ENCODE results near the gene CCDC57. TPM values are rescaled to one million over a fixed set of nuclear protein-coding genes. Genes with fewer than 3 reads are reported as not detected.

The CCDC57 gene
- total and polyA plus RNA-seq, 9 of the 15 experiments (the other 6 are each of a cell fraction or from before 2014, with no cell fraction given) = 0.83 to 36.2 (median 13.6) TPM

- no TSS peak for BruUV-seq (replicated peaks)
- DNase-seq (ENCODE audit: extremely low read depth in 1 of 4, low spot score in 3 of 4) = no peak
- CTCF ChIA-PET (ENCODE audit: low intra/inter-chr PET ratio) = no interaction called here
- Histone ChIP-seq H3K27me3 (ENCODE audit: control insufficient read depth in 2 of 2, insufficient read depth in 2 of 2, low read length in 2 of 2) (no peaks in the 10 kb centered on the region), H3K36me3 (ENCODE audit: control insufficient read depth, insufficient read depth, low read length) (no peaks in the 10 kb centered on the region), H3K4me1 (replicated peaks in 1 of 2; ENCODE audit: control insufficient read depth in 2 of 2, insufficient read depth in 2 of 2, low read length in 2 of 2) (peaks cover 17 to 86% of the 10 kb centered on the region in 2 experiments), H3K4me3 (no peak within 1 kb of the TSS), H3K9me3 (replicated peaks; ENCODE audit: control insufficient read depth, insufficient read depth, low read depth, low read length) (no peaks in the 10 kb centered on the region), H4K20me1 (replicated peaks; ENCODE audit: control insufficient read depth, insufficient read depth, low read length) (no peaks in the 10 kb centered on the region), H3K4me2 (ENCODE audit: insufficient read depth, low read length) (no peak within 1 kb of the TSS), H3K9me1 (ENCODE audit: control insufficient read depth, insufficient read depth, low read length) (no peaks in the 10 kb centered on the region), H3K9ac (ENCODE audit: insufficient read depth in 1 of 2, low read depth in 2 of 2, low read length in 2 of 2) (peak within 1 kb of the TSS; percentile 61 to 85; a peak in 3 of 4 replicates), H3K27ac (ENCODE audit: extremely low read depth, low read depth, low read length) (peak within 1 kb of the TSS; percentile 70), H3K79me2 (ENCODE audit: control insufficient read depth, insufficient read depth, low read length) (no peaks in the 10 kb centered on the region; the same call in 2 of the 3 replicates), H2AFZ (ENCODE audit: low read depth, low read length) (no peak within 1 kb of the TSS)
- ATAC-seq = no peak
- in situ Hi-C loops (cut with MboI) = no loop called here
- intact Hi-C loops (cut with micrococcal nuclease) = no loop called here
- no peak for FAIRE-seq
- POLR2A ChIA-PET = interaction anchor here (0.5 to 1.0 kb wide), 6 partner anchors 8 to 370 kb away, joined by 3 to 4 read pairs (median 3); no protein-coding TSS in a partner anchor
- TF ChIP-seq SP1 (CRISPR knock-in tag; IDR thresholded peaks at IDR 0.05) (no peak), CEBPG (CRISPR knock-in tag; IDR thresholded peaks at IDR 0.05) (no peak), CEBPG (tag; conservative IDR thresholded peaks at IDR 0.05 in 1 of 2, IDR thresholded peaks at IDR 0.05 in 1 of 2) (no peak), SFPQ (IDR thresholded peaks at IDR 0.05; ENCODE audit: low read depth, low read length) (no peak), ZFP1 (CRISPR knock-in tag; IDR thresholded peaks at IDR 0.05) (no peak), SMC3 (conservative IDR thresholded peaks at IDR 0.05; ENCODE audit: insufficient read depth, low read depth, low read length) (no peak), RBM17 (IDR thresholded peaks at IDR 0.05; ENCODE audit: borderline replicate concordance, low read depth, low read length) (no peak), RBM34 (IDR thresholded peaks at IDR 0.05; ENCODE audit: borderline replicate concordance, insufficient read depth, low read length) (no peak), GTF3C2 (IDR thresholded peaks at IDR 0.05; ENCODE audit: borderline replicate concordance, extremely low read depth, insufficient read length) (no peak), PHB (CRISPR knock-in tag; IDR thresholded peaks at IDR 0.05) (no peak)
- TF ChIP-seq, protein P1, sequence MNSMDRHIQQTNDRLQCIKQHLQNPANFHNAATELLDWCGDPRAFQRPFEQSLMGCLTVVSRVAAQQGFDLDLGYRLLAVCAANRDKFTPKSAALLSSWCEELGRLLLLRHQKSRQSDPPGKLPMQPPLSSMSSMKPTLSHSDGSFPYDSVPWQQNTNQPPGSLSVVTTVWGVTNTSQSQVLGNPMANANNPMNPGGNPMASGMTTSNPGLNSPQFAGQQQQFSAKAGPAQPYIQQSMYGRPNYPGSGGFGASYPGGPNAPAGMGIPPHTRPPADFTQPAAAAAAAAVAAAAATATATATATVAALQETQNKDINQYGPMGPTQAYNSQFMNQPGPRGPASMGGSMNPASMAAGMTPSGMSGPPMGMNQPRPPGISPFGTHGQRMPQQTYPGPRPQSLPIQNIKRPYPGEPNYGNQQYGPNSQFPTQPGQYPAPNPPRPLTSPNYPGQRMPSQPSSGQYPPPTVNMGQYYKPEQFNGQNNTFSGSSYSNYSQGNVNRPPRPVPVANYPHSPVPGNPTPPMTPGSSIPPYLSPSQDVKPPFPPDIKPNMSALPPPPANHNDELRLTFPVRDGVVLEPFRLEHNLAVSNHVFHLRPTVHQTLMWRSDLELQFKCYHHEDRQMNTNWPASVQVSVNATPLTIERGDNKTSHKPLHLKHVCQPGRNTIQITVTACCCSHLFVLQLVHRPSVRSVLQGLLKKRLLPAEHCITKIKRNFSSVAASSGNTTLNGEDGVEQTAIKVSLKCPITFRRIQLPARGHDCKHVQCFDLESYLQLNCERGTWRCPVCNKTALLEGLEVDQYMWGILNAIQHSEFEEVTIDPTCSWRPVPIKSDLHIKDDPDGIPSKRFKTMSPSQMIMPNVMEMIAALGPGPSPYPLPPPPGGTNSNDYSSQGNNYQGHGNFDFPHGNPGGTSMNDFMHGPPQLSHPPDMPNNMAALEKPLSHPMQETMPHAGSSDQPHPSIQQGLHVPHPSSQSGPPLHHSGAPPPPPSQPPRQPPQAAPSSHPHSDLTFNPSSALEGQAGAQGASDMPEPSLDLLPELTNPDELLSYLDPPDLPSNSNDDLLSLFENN (IDR thresholded peaks at IDR 0.05; ENCODE audit: low read depth in 2 of 2, low read length in 2 of 2) = no peak
- WGBS (ENCODE audit: insufficient coverage, low coverage, missing lambda C conversion rate) = 92% methylated on average over 17 of the region's 105 CpGs
These were observed 16.4 kb upstream of the CCDC57 start, which contains the start of gene SLC16A3 for GRCh38 chr17:82228842-82229697. Gene SLC16A3 (plus strand): TSS chr17:82229042. CDS start chr17:82236009, 6,967 bp downstream.
